Left renal pelvis (tissue), 4 donors: ENCODE measurements around the gene ACAN. TPM values are rescaled to one million over a fixed set of nuclear protein-coding genes. Genes with fewer than 3 reads are reported as not detected.

Source experiments
- DNase-seq, 4 donors: peaks; one replicate each; pipeline ENCODE4 v3.0.0-alpha.2; 2013; ENCODE audit warnings: low read depth in 4 of 4, low spot score in 3 of 4
- polyA plus RNA-seq, 4 donors: library from polyadenylated mRNA; unstranded; fragments of 120-200 nt; gene quantifications; one replicate each; pipeline ENCODE4 v1.2.1, GENCODE V29; 2013; ENCODE audit not compliant: insufficient read length in 4 of 4

Gene ACAN
- polyA plus RNA-seq, 4 donors = 2.5 to 5.2 (median 3.0) TPM

- no peak for DNase-seq
Measured at GRCh38 chr15:88839961-88840360, 36.7 kb downstream of the ACAN start.

- DNase-seq = no peak
Measured at GRCh38 chr15:88841236-88841635, 38.0 kb downstream of the ACAN start.

GRCh38 chr15:88842156-88842555 is 38.9 kb downstream of the ACAN start:
- no peak for DNase-seq

GRCh38 chr15:88843334-88843733 is 40.1 kb downstream of the ACAN start:
- DNase-seq = no peak

GRCh38 chr15:88844749-88845386 is 41.6 kb downstream of the ACAN start:
- no peak for DNase-seq

- no peak for DNase-seq
Measured at GRCh38 chr15:88845616-88846015, 42.4 kb downstream of the ACAN start.

- DNase-seq = no peak
Measured at GRCh38 chr15:88847144-88847543, 43.9 kb downstream of the ACAN start.

GRCh38 chr15:88848203-88848602 is 45.0 kb downstream of the ACAN start:
- DNase-seq = no peak

GRCh38 chr15:88849376-88850072 is 46.3 kb downstream of the ACAN start:
- no peak for DNase-seq

GRCh38 chr15:88852476-88852875 is 49.2 kb downstream of the ACAN start:
- DNase-seq = no peak

GRCh38 chr15:88858934-88859333 is 55.7 kb downstream of the ACAN start:
- no peak for DNase-seq

GRCh38 chr15:88859550-88859949 is 56.3 kb downstream of the ACAN start:
- DNase-seq = no peak

GRCh38 chr15:88860212-88860611 is 57.0 kb downstream of the ACAN start:
- DNase-seq = no peak

- DNase-seq = no peak
Measured at GRCh38 chr15:88863412-88863811, 60.2 kb downstream of the ACAN start.

GRCh38 chr15:88864861-88865497 is 61.7 kb downstream of the ACAN start:
- no peak for DNase-seq

GRCh38 chr15:88865498-88866099 is 62.4 kb downstream of the ACAN start:
- DNase-seq = no peak

- DNase-seq = no peak
Measured at GRCh38 chr15:88866295-88866881, 63.2 kb downstream of the ACAN start.

GRCh38 chr15:88871313-88871712 is 68.1 kb downstream of the ACAN start:
- DNase-seq = no peak

- no peak for DNase-seq
Measured at GRCh38 chr15:88872106-88872505, 68.9 kb downstream of the ACAN start.

- DNase-seq = no peak
Measured at GRCh38 chr15:88872706-88873105, 69.5 kb downstream of the ACAN start.

- no peak for DNase-seq
Measured at GRCh38 chr15:88873786-88874185, 70.5 kb downstream of the ACAN start.
